ENCODE measurements around the gene MBOAT2.

The MBOAT2 gene

DNA sequence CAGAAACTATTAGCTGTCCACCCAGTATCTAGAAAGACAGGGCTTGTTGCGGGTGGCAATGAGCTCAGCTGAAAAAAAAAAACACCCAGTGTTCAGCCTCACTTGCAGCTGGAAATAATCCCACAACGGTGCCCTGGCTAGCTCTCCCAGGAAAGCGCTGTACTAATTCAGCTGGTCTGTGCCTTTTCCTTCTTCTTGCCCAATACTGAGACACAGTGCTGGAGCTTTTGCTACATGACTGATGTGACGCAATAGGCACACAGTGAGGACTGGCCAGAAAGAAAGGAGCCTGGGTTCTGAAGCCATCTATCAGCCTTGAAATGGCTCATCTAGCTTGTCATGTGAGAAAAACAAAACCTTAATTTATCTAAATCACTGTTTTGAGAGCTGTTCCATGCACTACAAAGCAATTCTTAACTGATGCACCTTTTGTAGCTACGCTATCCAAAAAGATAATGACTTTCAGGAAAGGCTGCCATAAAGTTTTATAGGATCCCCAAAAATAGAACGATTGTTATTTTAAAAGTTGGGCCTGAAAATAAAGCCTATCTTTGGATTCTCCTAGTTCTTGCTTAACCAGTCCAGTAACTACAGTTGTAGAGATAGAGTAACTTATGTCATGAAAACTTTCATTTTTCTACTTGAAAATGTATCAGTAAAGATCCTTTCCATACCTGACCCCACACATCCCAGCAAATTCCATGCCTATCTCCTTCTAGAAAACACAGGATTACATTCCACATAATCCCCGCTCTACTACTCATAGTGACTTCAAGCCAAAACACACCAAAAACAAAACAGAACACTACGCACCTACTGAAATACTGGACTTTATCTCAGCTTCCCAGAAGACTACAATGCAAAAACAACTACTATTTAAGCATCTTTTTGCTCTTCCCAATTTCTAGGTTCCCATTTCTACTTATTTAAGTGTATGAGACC, 181.9 kb downstream of the MBOAT2 start:
- DNase-seq (ENCODE audit: low spot score): no peak

DNA sequence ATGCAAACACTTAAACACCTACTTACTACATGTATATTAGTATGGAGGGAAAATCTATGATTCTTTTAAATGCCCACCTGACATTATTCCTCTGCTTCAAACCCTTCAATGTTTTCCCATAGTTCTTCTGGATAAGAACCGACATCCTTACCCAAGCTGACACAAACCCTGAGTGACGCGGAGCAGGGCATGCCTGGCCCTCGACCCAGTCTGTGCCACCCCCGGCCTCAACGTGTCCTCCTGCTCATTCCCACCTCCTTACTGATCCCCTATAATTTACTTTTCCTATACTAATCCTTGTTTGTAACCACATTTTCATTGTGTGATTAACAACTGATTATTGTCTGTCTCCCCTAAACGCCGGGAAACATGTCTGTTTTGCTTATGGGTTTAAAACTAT, 183.5 kb downstream of the MBOAT2 start:
- no peak for DNase-seq (ENCODE audit: low spot score)

DNA sequence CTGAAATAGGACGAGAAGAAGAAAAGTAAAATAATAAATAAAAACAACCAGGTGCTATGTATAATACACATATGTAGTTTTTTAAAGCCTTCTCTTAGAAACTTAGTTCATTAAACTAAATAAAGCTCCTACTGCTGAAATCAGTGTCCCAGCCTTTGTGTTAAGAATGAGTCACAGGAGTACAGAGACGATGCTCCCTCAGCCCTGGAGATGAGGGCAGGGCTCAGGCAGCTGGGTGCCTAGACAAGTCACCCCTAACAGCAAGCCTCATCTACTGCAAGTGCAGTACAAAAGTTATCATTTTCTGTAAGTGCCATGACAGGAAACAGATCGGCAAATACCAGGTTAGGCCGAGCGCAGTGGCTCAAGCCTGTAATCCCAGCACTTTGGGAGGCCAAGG, 184.3 kb downstream of the MBOAT2 start:
- no peak for DNase-seq (ENCODE audit: low spot score)

DNA sequence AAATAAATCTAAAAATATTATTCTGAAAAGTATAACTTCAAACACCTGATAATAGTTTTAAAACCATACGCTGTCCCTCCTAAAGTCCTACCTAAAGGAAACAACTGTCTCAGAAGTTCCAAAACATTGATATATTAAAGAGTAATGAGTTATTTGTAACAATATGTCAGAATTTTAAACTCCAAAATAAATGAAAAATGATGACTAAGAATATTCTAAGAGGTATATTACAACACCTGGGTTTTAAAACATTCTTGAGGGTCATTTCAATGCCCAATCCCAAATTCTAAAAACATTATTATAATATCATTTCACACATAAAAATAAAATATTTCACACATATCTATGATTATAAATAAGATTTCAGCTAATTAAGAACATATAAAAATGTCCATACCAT, 186.3 kb downstream of the MBOAT2 start:
- DNase-seq (ENCODE audit: low spot score): no peak

DNA sequence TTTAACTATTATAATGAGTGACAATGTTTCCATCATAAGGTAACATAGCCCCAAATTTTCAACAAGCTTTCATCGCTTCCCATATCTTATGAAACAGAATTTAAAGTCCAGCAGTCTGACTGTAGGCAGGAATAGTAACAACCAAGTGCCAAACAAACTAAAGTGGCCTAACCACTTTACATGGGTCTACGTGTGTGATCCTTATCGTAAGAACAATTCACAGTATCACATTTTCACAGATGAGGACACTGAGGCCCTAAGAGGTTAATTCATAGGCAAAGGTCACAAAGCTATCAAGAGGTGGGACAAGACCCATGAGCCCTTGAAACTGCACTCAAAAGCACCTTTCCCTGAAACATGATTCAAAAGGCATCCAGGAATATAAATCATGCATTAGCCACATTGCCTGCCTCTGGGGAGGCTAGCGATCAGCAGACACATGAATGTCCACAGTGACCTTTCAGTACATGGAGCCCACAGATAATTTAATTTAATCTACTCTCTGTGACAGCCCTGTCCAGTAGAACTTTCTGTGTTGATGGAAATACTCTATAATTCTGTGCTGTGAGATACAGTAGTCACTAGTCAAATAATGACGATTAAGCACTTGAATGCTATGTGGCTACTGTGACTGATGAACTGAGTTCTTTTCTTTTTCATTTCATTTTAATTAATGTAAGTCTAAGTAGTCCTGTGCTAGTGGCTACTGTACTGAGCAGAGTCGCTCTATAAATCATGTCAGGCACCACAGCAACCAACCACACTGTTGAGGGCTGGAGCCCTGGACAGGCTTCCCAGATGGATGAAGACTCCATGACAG, 196.4 kb downstream of the MBOAT2 start:
- no peak for DNase-seq (ENCODE audit: low spot score)

DNA sequence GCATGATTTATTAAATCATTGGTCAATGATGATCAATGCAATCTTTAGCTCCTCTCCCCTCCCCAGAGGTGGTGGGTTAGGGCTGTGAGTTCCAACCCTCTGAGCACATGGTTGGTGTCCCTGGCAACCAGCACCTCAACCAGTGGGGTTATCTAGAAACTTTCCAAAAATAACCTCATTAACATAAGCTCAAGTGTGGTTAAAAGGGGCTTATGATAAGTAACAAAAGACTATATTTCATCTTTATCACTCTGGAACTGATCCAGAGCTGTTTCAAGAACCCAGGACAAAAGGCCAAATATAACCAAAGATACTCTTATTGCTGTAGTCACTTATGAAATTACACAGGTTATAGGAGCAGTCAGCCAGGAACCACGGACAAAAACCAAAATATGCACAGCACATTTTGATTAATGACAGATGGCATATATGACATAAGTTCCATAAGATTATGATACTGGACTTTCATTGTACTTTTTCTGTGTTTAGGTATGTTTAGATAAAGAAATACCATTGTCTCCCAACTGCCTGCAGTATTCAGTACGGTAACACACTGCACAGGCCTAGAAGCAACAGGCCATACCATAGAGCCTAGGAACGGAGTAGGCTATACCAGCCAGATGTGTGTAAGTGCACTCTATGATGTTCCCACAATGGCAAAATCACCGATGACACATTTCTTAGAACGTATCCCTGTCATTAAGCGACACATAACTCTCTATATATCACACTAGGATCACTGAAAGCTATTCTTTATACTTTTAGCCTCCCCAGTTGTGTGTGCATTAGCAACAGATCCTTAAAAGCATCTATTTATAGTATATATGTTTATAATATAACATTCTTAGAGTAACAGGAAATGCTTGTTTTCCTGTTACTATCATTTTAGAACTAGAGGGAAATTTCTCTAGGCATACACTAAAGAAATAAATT, 197.9 kb downstream of the MBOAT2 start:
- DNase-seq (ENCODE audit: low spot score): no peak

DNA sequence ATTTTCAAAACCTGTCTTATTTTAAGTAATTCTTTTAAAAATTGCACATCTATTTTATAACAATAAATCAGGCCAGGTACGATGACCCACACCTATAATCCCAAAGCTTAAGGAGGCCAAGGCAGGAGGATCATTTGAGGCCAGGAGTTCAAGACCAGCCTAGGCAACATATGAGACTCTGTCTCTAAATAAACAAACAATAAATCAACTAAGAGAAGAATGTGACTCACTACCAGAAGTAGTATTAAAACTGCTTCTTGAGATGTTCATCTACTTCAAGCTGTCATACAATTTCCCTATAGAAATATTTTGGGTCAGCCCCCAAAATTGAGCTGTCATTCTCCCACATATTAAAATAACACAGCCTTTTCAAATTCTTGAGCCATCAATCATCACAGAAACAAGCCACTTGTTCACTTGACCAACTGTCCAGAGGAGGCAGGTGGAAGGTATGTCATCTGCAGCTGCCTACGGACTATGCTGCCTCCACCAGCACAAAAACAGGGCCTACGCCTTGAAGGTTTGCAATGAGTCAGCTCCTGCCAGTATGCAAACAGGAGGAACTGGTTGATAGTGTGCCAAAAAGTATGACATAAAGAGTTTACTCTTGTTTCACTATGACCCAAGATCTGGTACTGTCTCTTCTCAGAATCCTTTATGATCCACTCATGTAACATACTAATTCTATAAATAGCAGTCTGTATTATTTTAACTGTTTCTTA, 199.7 kb downstream of the MBOAT2 start:
- peak; percentile 31 for DNase-seq (ENCODE audit: low spot score)

DNA sequence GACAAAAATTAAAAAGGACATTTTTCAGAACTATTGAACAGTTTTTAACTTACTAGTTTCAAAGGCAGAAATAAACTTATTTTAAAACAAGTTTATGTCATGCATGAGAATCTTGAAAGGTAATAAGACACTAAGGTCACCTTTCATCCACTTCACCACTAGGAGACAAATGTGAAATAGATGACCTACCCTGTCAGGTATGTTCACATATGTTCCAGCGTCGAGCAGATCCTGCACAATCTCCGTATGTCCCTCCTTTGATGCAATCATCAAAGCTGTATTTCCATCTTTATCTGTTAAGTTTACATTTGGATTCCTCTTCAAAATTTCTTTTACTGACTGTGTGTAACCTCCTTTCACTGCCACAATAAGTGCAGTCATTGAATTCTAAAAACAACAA, 200.7 kb downstream of the MBOAT2 start:
- no peak for DNase-seq (ENCODE audit: low spot score)

Measured in HuH-7.5 (cell line).